Right lobe of liver (tissue), 6 donors: ENCODE data around the gene MCF2L2. TPM values are rescaled to one million over a fixed set of nuclear protein-coding genes. Genes with fewer than 3 reads are reported as not detected.

Source experiments
- ATAC-seq, 4 donors: fragments of 200-7000 bp; cut with Tn5 transposase; one replicate each; pipeline ENCODE4 v1.9.1; 2020; ENCODE audit warnings: mild to moderate bottlenecking in 4 of 4, moderate library complexity in 4 of 4
- DNase-seq, 3 donors: peaks; one replicate each; pipeline ENCODE4 v3.0.0-alpha.2; 2020
- H3K27ac ChIP-seq, 3 donors: fragments of 200-600 bp; one replicate each; pipeline ENCODE4 v1.8.0; 2022
- H3K27me3 ChIP-seq, 2 donors: fragments of 200-600 bp; one replicate each; pipeline ENCODE4 v1.8.0; 2022
- H3K36me3 ChIP-seq, 4 donors: fragments of 200-600 bp; sonication (generic) in 1 of 4; one replicate each; pipeline versions ENCODE4 v1.5.1 to v1.8.0; 2017 to 2022; ENCODE audit warnings: control low read depth in 1 of 4
- H3K4me1 ChIP-seq, 4 donors: fragments of 200-600 bp; sonication (generic) in 1 of 4; one replicate each; pipeline versions ENCODE4 v1.5.1 to v1.8.0; 2017 to 2022; ENCODE audit warnings: control low read depth in 1 of 4
- H3K4me3 ChIP-seq, 3 donors: fragments of 200-600 bp; one replicate each; pipeline ENCODE4 v1.8.0; 2022
- H3K9me3 ChIP-seq, 4 donors: fragments of 200-600 bp; sonication (generic) in 1 of 4; one replicate each; pipeline versions ENCODE4 v1.5.1 to v1.8.0; 2017 to 2022; ENCODE audit warnings: control low read depth in 1 of 4
- POLR2A ChIP-seq: fragments of 450-650 bp; IDR thresholded peaks from one replicate; pipeline ENCODE4 v1.6.1; 2017; ENCODE audit warnings: antibody characterized with exemption, mild to moderate bottlenecking
- WGBS: methylation state at CpG from one replicate; pipeline ENCODE4 v1.1.6; 2018; ENCODE audit warnings: low coverage, low lambda C conversion rate; ENCODE audit not compliant: insufficient coverage; ENCODE audit errors: missing lambda C conversion rate; 5-methylcytosine and 5-hydroxymethylcytosine counted together
- intact Hi-C, 2 donors: fragments of 100-400 bp; cut with DNase I; formaldehyde crosslinking; loops; one replicate each; pipeline versions ENCODE4 v1.11.2 to v1.14.1; 2022
- total RNA-seq, 6 experiments: library from RNA; depleted of rRNA in 2 of 6; stranded (reverse); fragments of >200 nt in 2 of 6; fragmentation: NEBNext Ultra II Directional in 3 of 6; extraction: Animal tissue kit (Norgen Biotek cat#: 25700) in 3 of 6; gene quantifications; one replicate each; pipeline versions ENCODE4 v1.1.0 to v1.2.4, GENCODE V29; 2016 to 2023
- TF ChIP-seq, protein P1 (sequence below), 4 donors: fragments of 200-600 bp in 3 of 4; fragments of 450-650 bp in 1 of 4; IDR thresholded peaks; one replicate each; pipeline versions ENCODE4 v1.5.1 to v1.8.0; 2016 to 2022; ENCODE audit warnings: antibody characterized with exemption in 4 of 4, mild to moderate bottlenecking in 2 of 4
- donor health status: DM: no; HTN: yes; CAD: no.
- donor health status: DM: no; HTN: no; CAD: no.
- donor health status: DM: no; HTN: no; CAD: no.
- donor health status: DM: no; HTN: yes; CAD: no.
- donor health status: DM: no; HTN: yes; CAD: no.

The MCF2L2 gene
- total RNA-seq, 6 experiments from 2014 or later, result 0.07 to 0.19 (median 0.17) TPM; not detected in 1

DNA sequence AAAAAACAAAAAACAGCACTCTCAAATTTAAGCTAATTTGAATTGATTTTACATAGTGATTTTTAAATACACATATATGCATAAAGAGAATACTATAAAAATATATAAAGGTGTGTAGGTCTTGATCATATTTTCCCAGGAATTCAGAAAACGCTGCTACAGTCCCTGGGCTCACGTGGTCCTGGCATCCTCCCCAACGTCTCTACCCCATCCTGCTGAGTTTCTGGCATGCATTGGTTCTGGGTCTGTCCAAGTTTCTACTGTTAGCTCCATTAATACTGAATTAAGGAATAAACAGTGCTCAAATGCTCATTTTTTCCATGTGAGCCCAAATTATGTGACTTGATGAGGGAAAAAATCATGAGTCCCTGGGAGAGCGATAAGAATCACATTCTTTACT, 233.2 kb downstream of the MCF2L2 start:
- intact Hi-C loops, result no loop called here
- H3K4me1 ChIP-seq, result no peaks in the 10 kb centered on the region
- no peaks in the 10 kb centered on the region for H3K27me3 ChIP-seq
- 67% methylated on average over 4 of the region's 4 CpGs for WGBS
- TF ChIP-seq, protein P1, sequence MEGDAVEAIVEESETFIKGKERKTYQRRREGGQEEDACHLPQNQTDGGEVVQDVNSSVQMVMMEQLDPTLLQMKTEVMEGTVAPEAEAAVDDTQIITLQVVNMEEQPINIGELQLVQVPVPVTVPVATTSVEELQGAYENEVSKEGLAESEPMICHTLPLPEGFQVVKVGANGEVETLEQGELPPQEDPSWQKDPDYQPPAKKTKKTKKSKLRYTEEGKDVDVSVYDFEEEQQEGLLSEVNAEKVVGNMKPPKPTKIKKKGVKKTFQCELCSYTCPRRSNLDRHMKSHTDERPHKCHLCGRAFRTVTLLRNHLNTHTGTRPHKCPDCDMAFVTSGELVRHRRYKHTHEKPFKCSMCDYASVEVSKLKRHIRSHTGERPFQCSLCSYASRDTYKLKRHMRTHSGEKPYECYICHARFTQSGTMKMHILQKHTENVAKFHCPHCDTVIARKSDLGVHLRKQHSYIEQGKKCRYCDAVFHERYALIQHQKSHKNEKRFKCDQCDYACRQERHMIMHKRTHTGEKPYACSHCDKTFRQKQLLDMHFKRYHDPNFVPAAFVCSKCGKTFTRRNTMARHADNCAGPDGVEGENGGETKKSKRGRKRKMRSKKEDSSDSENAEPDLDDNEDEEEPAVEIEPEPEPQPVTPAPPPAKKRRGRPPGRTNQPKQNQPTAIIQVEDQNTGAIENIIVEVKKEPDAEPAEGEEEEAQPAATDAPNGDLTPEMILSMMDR (IDR thresholded peaks at IDR 0.05), result no peak
- TF ChIP-seq POLR2A, result no peak
- ATAC-seq (no peak), DNase-seq (no peak)
- no peaks in the 10 kb centered on the region for H3K9me3 ChIP-seq
- H3K4me3 ChIP-seq, result no peak overlapping the region
- H3K27ac ChIP-seq, result no peak overlapping the region
- no peaks in the 10 kb centered on the region for H3K36me3 ChIP-seq

DNA sequence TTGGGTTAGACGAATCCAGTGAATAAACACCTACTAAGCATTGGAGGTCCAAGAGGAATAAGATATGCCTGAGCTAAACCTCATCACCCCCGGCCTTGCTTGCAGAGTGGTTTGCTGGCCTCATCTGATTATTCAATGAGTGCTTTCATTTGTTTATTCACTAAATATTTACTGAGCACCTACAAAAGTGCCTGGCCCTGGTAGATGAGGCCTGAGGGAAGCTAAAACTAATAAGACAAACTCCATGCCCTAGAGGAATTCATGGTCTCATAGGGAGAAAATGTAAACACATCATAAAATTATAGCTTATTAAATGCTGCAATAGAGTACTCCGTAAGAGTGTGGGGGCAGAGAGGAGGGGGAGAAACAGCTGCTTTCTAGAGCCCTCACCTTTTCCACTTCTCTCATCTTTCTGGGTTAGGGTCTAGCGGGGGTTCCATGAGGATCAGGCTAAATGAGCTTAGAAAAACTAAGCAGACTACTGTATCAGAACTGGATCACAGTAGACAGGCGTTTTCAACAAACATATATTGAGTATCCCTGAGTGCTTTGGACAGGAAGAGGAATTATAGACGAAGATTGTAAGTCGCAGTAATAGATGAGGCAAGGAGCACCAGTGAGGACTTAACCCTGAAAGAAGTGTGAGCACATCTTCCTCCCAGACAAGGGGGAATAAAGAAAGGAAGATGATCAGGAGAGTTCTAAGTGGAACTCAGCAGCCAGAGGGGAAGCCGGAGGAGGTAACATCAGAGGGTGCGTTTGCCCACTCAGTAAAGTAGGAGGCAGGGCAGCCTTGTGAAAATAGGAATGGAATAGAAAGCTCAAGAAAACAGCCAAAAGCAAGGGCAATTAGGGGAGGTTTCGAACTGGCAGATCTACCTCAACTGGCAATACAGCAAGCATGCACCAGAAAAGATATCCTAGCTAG, 234.4 kb downstream of the MCF2L2 start:
- Histone ChIP-seq H3K4me3 (no peak overlapping the region), H3K27ac (no peak overlapping the region), H3K27me3 (no peaks in the 10 kb centered on the region), H3K36me3 (no peaks in the 10 kb centered on the region), H3K9me3 (no peaks in the 10 kb centered on the region), H3K4me1 (no peaks in the 10 kb centered on the region)
- DNase-seq (no peak), ATAC-seq (peak; percentile 32 to 89 (median 58))
- TF ChIP-seq, protein P1 (IDR thresholded peaks at IDR 0.05), result no peak
- no peak for TF ChIP-seq POLR2A
- intact Hi-C loops, result loop anchor here in 1 of 2 donors (5.0 kb wide), 1 partner anchor 183 kb away; no protein-coding TSS in a partner anchor
- WGBS, result 58% methylated on average over 10 of the region's 10 CpGs

DNA sequence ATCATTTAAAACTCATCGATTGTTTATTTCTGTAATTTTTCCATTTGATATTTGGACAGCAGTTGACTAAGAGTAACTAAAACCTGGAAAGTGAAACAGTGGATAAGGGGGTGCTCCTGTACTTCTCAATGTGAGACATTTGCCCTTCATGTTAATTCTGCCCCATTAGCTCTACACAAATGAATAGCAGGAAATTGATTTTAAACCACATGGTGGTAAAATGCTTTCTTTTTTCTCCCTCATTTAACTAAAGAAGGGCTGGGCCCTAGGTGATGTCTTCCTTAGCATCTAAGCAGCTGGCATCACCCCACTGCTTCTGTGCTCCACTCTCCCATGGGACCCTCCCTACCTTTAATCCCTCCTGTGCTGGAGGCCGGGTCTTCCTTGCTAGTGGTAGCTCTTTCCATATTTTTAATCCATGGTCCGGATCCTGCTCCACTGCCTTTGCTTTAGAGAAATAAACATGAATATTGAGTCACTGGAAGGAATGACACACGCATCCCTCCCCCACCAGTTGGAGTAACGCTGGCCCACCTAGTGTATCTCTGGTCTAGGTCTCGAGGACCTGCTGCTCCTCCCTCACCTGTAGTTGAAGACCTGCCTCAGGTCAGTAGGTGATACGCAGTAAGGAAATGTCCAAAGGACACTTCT, 235.6 kb downstream of the MCF2L2 start:
- no peak overlapping the region for H3K4me3 ChIP-seq
- H3K9me3 ChIP-seq, result no peaks in the 10 kb centered on the region
- TF ChIP-seq, protein P1 (IDR thresholded peaks at IDR 0.05), result no peak
- no peak for TF ChIP-seq POLR2A
- intact Hi-C loops, result loop anchor here in 1 of 2 donors (5.0 kb wide), 1 partner anchor 185 kb away; no protein-coding TSS in a partner anchor
- H3K27ac ChIP-seq, result no peak overlapping the region
- no peaks in the 10 kb centered on the region for H3K4me1 ChIP-seq
- ATAC-seq, result no peak
- WGBS, result 75% methylated on average over 2 of the region's 7 CpGs
- H3K27me3 ChIP-seq, result no peaks in the 10 kb centered on the region
- no peaks in the 10 kb centered on the region for H3K36me3 ChIP-seq
- no peak for DNase-seq

DNA sequence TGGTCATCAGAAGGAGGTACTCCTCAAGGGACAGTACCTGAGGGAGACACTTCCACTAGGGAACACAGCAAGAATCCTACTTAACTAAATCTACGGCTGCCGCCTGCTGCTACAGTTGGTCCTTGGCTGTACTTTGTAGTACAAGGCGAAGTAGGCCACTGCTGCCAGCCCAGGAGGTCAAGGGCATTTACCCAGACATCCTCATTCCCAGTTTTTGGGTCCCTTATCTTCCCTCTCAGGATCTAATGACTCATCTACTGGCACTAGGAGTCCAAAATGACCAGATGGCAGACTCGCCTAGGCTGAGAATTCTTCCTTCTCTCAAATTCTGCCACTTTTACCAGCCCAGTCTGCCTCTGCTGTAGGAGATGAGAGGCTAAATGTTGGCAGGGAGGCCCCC, 238.8 kb downstream of the MCF2L2 start:
- 80% methylated on average over 1 of the region's 4 CpGs for WGBS
- Histone ChIP-seq H3K4me1 (no peaks in the 10 kb centered on the region), H3K27me3 (no peaks in the 10 kb centered on the region), H3K9me3 (no peaks in the 10 kb centered on the region), H3K4me3 (no peak overlapping the region), H3K27ac (no peak overlapping the region), H3K36me3 (no peaks in the 10 kb centered on the region)
- TF ChIP-seq, protein P1 (IDR thresholded peaks at IDR 0.05), result no peak
- TF ChIP-seq POLR2A, result no peak
- intact Hi-C loops, result loop anchor here in 1 of 2 donors (5.0 to 10.0 kb wide), 2 partner anchors 65 to 188 kb away; no protein-coding TSS in a partner anchor
- DNase-seq, result no peak
- no peak for ATAC-seq
